ENCODE data around the gene SKAP2. TPM values are rescaled to one million over a fixed set of nuclear protein-coding genes. Genes with fewer than 3 reads are reported as not detected.

Gene SKAP2
- total and polyA plus RNA-seq, 2 of the 13 experiments (the other 11 are each of a cell fraction or from before 2014, with no cell fraction given) = 3.6 to 12.9 TPM

GRCh38 chr7:26864309-26865093 is at the start of gene SKAP2 (continued):
- TF ChIP-seq SNAPC4 (CRISPR knock-in tag; IDR thresholded peaks at IDR 0.05) (no peak), ZNF234 (CRISPR knock-in tag; conservative IDR thresholded peaks at IDR 0.05) (no peak), ZNF274 (CRISPR knock-in tag; IDR thresholded peaks at IDR 0.05) (peak; percentile 33; the same call in 1 of the 2 replicates), AFF4 (CRISPR knock-in tag; IDR thresholded peaks at IDR 0.05) (no peak), DBP (CRISPR knock-in tag; IDR thresholded peaks at IDR 0.05; ENCODE audit: not compliant biosample characterization) (peak; percentile 63), HOXA3 (CRISPR knock-in tag; IDR thresholded peaks at IDR 0.05) (peak; percentile 94), GATAD2A (CRISPR knock-in tag; IDR thresholded peaks at IDR 0.05) (peak; percentile 43), RAD21 (CRISPR knock-in tag; IDR thresholded peaks at IDR 0.05) (no peak), ZMYM4 (CRISPR knock-in tag; IDR thresholded peaks at IDR 0.05) (peak; percentile 95), ZNF10 (CRISPR knock-in tag; IDR thresholded peaks at IDR 0.05; ENCODE audit: borderline replicate concordance, low read depth) (no peak), ISX (CRISPR knock-in tag; conservative IDR thresholded peaks at IDR 0.05) (no peak; the same call in 1 of the 2 replicates), FOXC1 (CRISPR knock-in tag; IDR thresholded peaks at IDR 0.05; ENCODE audit: borderline replicate concordance) (no peak), ISL2 (CRISPR knock-in tag; IDR thresholded peaks at IDR 0.05) (no peak; the same call in 1 of the 2 replicates), ZNF326 (CRISPR knock-in tag; IDR thresholded peaks at IDR 0.05; ENCODE audit: borderline replicate concordance) (no peak), ZSCAN22 (CRISPR knock-in tag; IDR thresholded peaks at IDR 0.05) (no peak), MIER3 (CRISPR knock-in tag; IDR thresholded peaks at IDR 0.05; ENCODE audit: borderline replicate concordance) (peak; percentile 70; the same call in 1 of the 2 replicates), JARID2 (CRISPR knock-in tag; IDR thresholded peaks at IDR 0.05; ENCODE audit: insufficient replicate concordance) (no peak), HDAC1 (CRISPR knock-in tag; IDR thresholded peaks at IDR 0.05) (no peak; the same call in none of the 2 replicates), DMAP1 (CRISPR knock-in tag; IDR thresholded peaks at IDR 0.05) (peak; percentile 62), MAFK (conservative IDR thresholded peaks at IDR 0.05 in 1 of 2, IDR thresholded peaks at IDR 0.05 in 1 of 2; ENCODE audit: low read length in 2 of 2) (no peak), AKAP8 (CRISPR knock-in tag; IDR thresholded peaks at IDR 0.05) (no peak)
